OCI-LY1 (cell line): ENCODE data around the gene PARN.
"Not testable (repeated sequence)": the region's sequence is repeated elsewhere in the genome, so short reads cannot be mapped to it uniquely, and the experiment has no call there.

Experiments
- CTCF ChIP-seq: fragments of 200-600 bp; sonication (generic), shearing (Covaris generic); IDR thresholded peaks from 2 replicates; pipeline ENCODE4 v1.5.1; 2017; ENCODE audit warnings: mild to moderate bottlenecking, antibody characterized with exemption, low read length, moderate library complexity, mixed read lengths
- EZH2 ChIP-seq: fragments of 200-600 bp; sonication (generic), shearing (Covaris generic); IDR thresholded peaks from 2 replicates; pipeline ENCODE4 v1.8.0; 2017; ENCODE audit warnings: borderline replicate concordance, mixed run types, mild to moderate bottlenecking, antibody characterized with exemption, low read length, moderate library complexity, mixed read lengths

GRCh38 chr16:14428971-14429637 lies 201.0 kb downstream of the PARN start:
- TF ChIP-seq CTCF, EZH2: not testable (repeated sequence)
